Body of pancreas (tissue), 4 donors: ENCODE measurements around the gene RANBP3. TPM values are rescaled to one million over a fixed set of nuclear protein-coding genes. Genes with fewer than 3 reads are reported as not detected.
"Not testable (repeated sequence)": the region's sequence is repeated elsewhere in the genome, so short reads cannot be mapped to it uniquely, and the experiment has no call there.

Experiments used
- ATAC-seq: fragments of 150-250 bp; one replicate; pipeline ENCODE4 v1.9.1; 2016
- DNase-seq, 4 donors: peaks; one replicate each; pipeline ENCODE4 v3.0.0-alpha.2; 2019
- H3K27ac ChIP-seq, 4 donors: fragments of 200-600 bp; sonication (generic); 1 replicate in 3 of 4; 2 replicates in 1 of 4; pipeline versions ENCODE4 v1.5.1 to v1.6.1; 2016 to 2019; ENCODE audit warnings: mild to moderate bottlenecking in 1 of 4, mixed read lengths in 1 of 4, moderate library complexity in 1 of 4
- H3K27me3 ChIP-seq, 2 donors: fragments of 200-600 bp; sonication (generic); one replicate each; pipeline ENCODE4 v1.6.0; 2016; ENCODE audit warnings: mild to moderate bottlenecking in 1 of 2
- H3K36me3 ChIP-seq, 2 donors: fragments of 200-600 bp; sonication (generic); replicated peaks in 1 of 2; 2 replicates each; pipeline ENCODE4 v1.5.1; 2016; ENCODE audit warnings: low read depth in 2 of 2; ENCODE audit not compliant: insufficient read depth in 1 of 2
- H3K4me1 ChIP-seq: fragments of 200-600 bp; sonication (generic); one replicate; pipeline ENCODE4 v1.6.0; 2016
- H3K4me3 ChIP-seq, 2 donors: fragments of 200-600 bp; sonication (generic); 1 replicate in 1 of 2; 2 replicates in 1 of 2; pipeline ENCODE4 v1.5.1; 2016 to 2019
- H3K9me3 ChIP-seq, 3 donors: fragments of 200-600 bp; sonication (generic); 1 replicate in 2 of 3; 2 replicates in 1 of 3; pipeline ENCODE4 v1.5.1; 2016
- POLR2A ChIP-seq, 3 donors: fragments of 450-650 bp; IDR thresholded peaks; one replicate each; pipeline ENCODE4 v1.6.1; 2016; ENCODE audit warnings: antibody characterized with exemption in 3 of 3, mild to moderate bottlenecking in 2 of 3
- WGBS, 2 donors: methylation state at CpG; one replicate each; pipeline ENCODE4 v1.1.5; 2017; 5-methylcytosine and 5-hydroxymethylcytosine counted together
- intact Hi-C: fragments of 100-400 bp; cut with DNase I; formaldehyde crosslinking; loops from one replicate; pipeline ENCODE4 v1.15.1; 2023
- total RNA-seq, 2 donors: library from RNA; depleted of rRNA; stranded (reverse); fragments of >200 nt; gene quantifications; one replicate each; pipeline ENCODE4 v1.1.0, GENCODE V29; 2016
- TF ChIP-seq, protein P1 (sequence below), 7 experiments: fragments of 450-650 bp in 4 of 7; fragments of 200-600 bp in 3 of 7; sonication (generic) in 3 of 7; IDR thresholded peaks; one replicate each; pipeline ENCODE4 v1.5.1; 2016 to 2019; ENCODE audit warnings: antibody characterized with exemption in 7 of 7

The RANBP3 gene
- total RNA-seq, 2 donors from 2014 or later = 62.0 to 90.0 TPM

DNA sequence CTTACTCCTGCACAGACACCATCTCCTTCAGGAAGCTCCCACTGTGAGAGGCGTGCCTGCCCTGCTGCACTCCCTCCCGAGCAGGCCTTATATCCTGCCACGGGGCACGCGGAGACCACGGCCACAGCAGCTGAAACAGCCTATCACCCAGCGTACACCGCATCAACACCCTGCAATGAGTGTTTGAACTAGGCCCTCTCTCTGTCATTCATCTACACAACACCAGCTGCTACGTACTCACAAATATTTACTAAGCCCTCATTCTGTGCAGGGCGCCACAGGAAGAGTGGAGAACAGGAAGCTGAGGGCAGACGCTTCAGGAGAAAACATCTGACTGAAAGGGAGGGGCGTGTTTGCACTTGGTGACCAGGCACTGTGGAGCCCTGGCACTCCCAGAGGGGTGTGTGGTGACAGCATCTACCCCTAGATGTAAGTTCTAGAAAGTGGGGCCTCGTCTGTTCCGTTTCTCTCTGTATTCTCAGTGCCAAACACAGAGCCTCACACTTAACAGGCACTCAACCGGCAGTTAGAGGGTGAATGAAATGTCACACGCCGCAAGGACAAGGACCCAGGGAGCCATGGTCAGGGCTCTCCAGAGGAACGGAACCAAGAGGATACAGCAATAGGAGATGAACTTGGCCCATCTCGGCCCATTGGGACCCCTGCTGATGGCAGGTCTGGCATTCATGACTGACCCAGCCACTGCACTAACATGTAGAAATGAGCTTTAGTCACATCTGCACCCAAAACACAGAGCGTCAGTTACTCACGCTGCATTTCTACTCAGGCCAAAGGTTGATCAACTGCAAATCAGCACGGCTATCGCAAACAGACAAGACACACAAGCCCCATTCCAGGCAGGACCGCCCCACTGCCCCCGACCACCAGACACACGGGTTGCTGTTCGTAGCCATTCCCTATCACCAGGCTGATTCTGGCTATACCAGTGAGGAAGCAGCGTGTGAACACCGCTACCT, 15.7 kb downstream of the RANBP3 start:
- DNase-seq (peak; percentile 69 to 92 (median 88)), ATAC-seq (peak; percentile 82)
- Histone ChIP-seq H3K4me1 (peaks cover 92% of the 10 kb centered on the region), H3K27ac (peak overlapping the region; percentile 79 to 95 (median 82)), H3K27me3 (no peaks in the 10 kb centered on the region), H3K4me3 (no peak overlapping the region), H3K36me3 (no peaks in the 10 kb centered on the region), H3K9me3 (no peaks in the 10 kb centered on the region)
- 17% methylated on average over 22 to 29 of the region's 29 CpGs for WGBS, 2 donors
- TF ChIP-seq, protein P1, sequence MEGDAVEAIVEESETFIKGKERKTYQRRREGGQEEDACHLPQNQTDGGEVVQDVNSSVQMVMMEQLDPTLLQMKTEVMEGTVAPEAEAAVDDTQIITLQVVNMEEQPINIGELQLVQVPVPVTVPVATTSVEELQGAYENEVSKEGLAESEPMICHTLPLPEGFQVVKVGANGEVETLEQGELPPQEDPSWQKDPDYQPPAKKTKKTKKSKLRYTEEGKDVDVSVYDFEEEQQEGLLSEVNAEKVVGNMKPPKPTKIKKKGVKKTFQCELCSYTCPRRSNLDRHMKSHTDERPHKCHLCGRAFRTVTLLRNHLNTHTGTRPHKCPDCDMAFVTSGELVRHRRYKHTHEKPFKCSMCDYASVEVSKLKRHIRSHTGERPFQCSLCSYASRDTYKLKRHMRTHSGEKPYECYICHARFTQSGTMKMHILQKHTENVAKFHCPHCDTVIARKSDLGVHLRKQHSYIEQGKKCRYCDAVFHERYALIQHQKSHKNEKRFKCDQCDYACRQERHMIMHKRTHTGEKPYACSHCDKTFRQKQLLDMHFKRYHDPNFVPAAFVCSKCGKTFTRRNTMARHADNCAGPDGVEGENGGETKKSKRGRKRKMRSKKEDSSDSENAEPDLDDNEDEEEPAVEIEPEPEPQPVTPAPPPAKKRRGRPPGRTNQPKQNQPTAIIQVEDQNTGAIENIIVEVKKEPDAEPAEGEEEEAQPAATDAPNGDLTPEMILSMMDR (IDR thresholded peaks at IDR 0.05) = peak in 1 of 7 experiments; percentile 4
- TF ChIP-seq POLR2A (IDR thresholded peaks at IDR 0.05) = peak; percentile 44 to 58 (median 44)
- intact Hi-C loops = no loop called here

DNA sequence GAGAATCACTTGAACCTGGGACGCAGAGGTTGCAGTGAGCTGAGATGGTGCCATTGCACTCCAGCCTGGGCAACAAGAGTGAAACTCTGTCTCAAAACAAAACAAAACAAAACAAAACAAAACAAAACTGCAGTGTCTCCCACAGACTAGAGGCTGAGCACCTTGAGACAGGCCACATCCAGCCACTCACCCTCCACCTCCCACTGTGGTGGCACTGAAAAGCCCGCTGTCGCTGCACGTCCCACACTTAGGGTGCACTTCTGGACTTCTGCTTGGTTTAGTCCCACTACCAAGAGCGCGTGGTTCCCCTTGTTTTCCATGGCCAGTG, 16.3 kb downstream of the RANBP3 start:
- 38 to 49% methylated on average over 6 of the region's 6 CpGs for WGBS, 2 donors
- H3K27ac ChIP-seq = peak overlapping the region; percentile 79 to 95 (median 82)
- H3K4me3 ChIP-seq = not testable (repeated sequence)

DNA sequence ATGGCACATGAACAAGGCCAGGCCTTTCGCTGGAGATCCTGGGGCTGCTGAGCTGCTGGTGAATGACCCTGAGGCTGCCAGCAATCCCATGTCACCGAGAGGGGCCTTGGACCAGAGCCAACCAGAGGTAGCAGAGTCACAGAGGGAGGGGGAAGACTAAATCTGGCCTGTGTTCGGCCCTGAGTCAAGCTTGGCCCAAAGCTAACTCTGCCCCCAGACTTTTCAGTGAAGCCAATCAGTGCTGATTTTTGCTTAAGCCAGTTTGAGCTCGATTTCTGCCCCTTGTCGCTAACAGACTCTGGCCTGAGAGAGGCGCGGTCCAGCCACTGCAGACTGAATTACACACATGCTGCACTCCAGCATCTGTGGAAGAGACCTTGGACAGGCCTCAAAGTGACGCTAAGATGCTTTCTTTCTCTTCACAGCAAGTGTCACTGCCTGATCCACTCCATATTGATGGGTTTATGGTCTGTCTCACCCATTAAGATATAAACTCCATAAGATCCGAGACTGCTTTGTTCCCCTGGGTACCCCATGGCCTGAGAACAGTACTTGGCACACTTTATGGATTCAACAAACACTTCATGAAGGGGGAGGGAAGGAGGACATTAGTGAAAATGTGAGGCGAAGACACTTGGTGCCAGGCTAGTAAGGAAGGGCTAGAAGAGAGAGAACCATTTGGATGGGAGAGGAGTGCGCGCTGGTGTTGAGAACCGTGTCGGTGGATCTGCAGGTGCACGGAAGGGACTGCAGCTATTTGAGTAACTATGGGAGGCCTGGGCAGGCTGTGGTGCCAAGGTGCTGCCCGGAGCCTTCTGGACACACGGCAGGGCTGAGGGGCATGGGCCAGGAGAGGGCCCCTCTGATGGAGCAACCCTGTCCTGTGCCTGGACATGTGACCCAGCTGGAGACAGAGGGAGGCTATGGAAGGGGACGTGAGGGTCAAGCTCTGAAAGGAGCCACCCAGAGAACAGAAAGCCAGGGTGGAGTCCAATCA, 17.6 kb downstream of the RANBP3 start:
- no peak for TF ChIP-seq POLR2A (IDR thresholded peaks at IDR 0.05)
- TF ChIP-seq, protein P1 (IDR thresholded peaks at IDR 0.05) = no peak
- intact Hi-C loops = no loop called here
- H3K27me3 ChIP-seq = no peaks in the 10 kb centered on the region
- H3K27ac ChIP-seq = peak overlapping the region; percentile 79 to 95 (median 82)
- no peaks in the 10 kb centered on the region for H3K9me3 ChIP-seq
- ATAC-seq (no peak), DNase-seq (peak; percentile 57 to 86 (median 78))
- WGBS, 2 donors = 53 to 65% methylated on average over 13 to 18 of the region's 18 CpGs
- H3K36me3 ChIP-seq = no peaks in the 10 kb centered on the region
- H3K4me1 ChIP-seq = peaks cover 92% of the 10 kb centered on the region
- H3K4me3 ChIP-seq = no peak overlapping the region

More for the DNA sequence above, 16.3 kb downstream of the RANBP3 start:
- DNase-seq, H3K36me3 ChIP-seq, H3K9me3 ChIP-seq, H3K27me3 ChIP-seq, ATAC-seq, intact Hi-C loops: not testable (repeated sequence)
- H3K4me1 ChIP-seq = peaks cover 92% of the 10 kb centered on the region

DNA sequence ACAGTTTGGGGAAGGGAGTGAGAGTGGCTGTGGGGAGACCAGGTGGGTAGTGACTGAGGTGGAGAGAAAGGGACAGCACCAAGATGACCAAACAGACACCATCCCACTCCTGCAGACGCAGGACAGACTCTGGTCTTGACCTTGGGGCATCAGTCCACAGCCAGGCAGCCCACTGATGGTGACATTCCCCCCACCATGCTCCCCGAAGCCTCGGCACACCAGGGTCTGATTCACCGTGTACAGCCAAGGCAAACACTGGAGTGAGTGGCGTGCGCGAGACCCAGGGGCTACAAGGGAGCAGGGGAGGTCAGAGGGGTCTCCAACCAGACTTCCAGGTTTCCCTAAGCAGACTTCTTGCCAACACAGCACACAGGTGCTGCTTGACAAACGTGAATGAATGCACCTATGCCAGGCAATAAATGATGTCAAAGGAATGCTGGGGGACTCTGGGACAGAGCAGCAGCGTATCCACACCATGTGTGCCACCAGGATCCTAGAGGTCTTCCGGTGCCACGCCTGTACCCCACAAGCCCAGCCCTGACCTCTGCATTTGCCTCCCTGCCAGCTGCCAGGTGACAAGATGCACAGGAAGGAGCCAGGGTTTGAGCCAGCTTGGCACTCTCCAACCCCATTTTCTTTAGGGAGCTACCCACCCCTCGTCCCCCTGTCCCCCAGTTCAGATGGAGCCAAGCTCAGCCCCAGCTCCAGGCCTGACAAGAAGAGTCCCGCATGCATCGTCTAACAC, 18.5 kb downstream of the RANBP3 start:
- H3K4me3 ChIP-seq = no peak overlapping the region
- ATAC-seq = no peak
- no peak for TF ChIP-seq POLR2A (IDR thresholded peaks at IDR 0.05)
- TF ChIP-seq, protein P1 (IDR thresholded peaks at IDR 0.05) = no peak
- intact Hi-C loops = no loop called here
- no peaks in the 10 kb centered on the region for H3K27me3 ChIP-seq
- H3K27ac ChIP-seq = peak overlapping the region; percentile 79 to 95 (median 82)
- H3K9me3 ChIP-seq = no peaks in the 10 kb centered on the region
- WGBS, 2 donors = 52 to 59% methylated on average over 10 to 14 of the region's 14 CpGs
- no peak for DNase-seq
- peaks cover 96% of the 10 kb centered on the region for H3K4me1 ChIP-seq
- no peaks in the 10 kb centered on the region for H3K36me3 ChIP-seq
